LNCaP clone FGC (cell line): Measurements from ENCODE around the gene TTC39A.

Experiments
- DNase-seq: peaks from one replicate; pipeline ENCODE4 v3.0.0-alpha.2; 2011; ENCODE audit warnings: low read depth
- H3K4me3 ChIP-seq: 2 replicates; pipeline ENCODE4 v1.5.1; 2011; ENCODE audit warnings: mild to moderate bottlenecking, low read depth, low read length, control low read depth
- CTCF ChIP-seq: IDR thresholded peaks from 2 replicates; pipeline ENCODE4 v1.5.1; 2012; ENCODE audit warnings: mild to moderate bottlenecking; ENCODE audit not compliant: control insufficient read depth, insufficient read depth; ENCODE audit errors: extremely low read depth

Gene TTC39A

GRCh38 chr1:51316846-51317120 is 13.6 kb downstream of the TTC39A start:
- no peak for DNase-seq

GRCh38 chr1:51316113-51316845 is 14.1 kb downstream of the TTC39A start:
- TF ChIP-seq CTCF = no peak
- no peak for DNase-seq
- H3K4me3 ChIP-seq = no peak overlapping the region

More at GRCh38 chr1:51316846-51317120, 13.6 kb downstream of the TTC39A start:
- H3K4me3 ChIP-seq = no peak overlapping the region
- no peak for TF ChIP-seq CTCF

GRCh38 chr1:51314974-51315373 is 15.4 kb downstream of the TTC39A start:
- no peak for DNase-seq
- no peak for TF ChIP-seq CTCF

GRCh38 chr1:51313961-51314777 is 16.2 kb downstream of the TTC39A start:
- no peak overlapping the region for H3K4me3 ChIP-seq
- DNase-seq = peak; percentile 93
- TF ChIP-seq CTCF = 0 out of 2 replicates have a peak, but pooled peaks have one; percentile 0

More at GRCh38 chr1:51314974-51315373, 15.4 kb downstream of the TTC39A start:
- H3K4me3 ChIP-seq = no peak overlapping the region

GRCh38 chr1:51313268-51313852 is 17.0 kb downstream of the TTC39A start:
- H3K4me3 ChIP-seq = no peak overlapping the region
- no peak for DNase-seq
- peak; percentile 37 for TF ChIP-seq CTCF

GRCh38 chr1:51312718-51313117 is 17.6 kb downstream of the TTC39A start:
- no peak for TF ChIP-seq CTCF
- H3K4me3 ChIP-seq = no peak overlapping the region
- no peak for DNase-seq
